GM21619 (cell line): ENCODE results near the gene CDKN2D.
"Not testable (repeated sequence)": the region's sequence is repeated elsewhere in the genome, so short reads cannot be mapped to it uniquely, and the experiment has no call there.

ENCODE experiments used
- ATAC-seq: cut with Tn5 transposase; IDR thresholded peaks from one replicate; pipeline ENCODE4 v1.9.1; 2021; ENCODE audit not compliant: unreplicated experiment

The CDKN2D gene

DNA sequence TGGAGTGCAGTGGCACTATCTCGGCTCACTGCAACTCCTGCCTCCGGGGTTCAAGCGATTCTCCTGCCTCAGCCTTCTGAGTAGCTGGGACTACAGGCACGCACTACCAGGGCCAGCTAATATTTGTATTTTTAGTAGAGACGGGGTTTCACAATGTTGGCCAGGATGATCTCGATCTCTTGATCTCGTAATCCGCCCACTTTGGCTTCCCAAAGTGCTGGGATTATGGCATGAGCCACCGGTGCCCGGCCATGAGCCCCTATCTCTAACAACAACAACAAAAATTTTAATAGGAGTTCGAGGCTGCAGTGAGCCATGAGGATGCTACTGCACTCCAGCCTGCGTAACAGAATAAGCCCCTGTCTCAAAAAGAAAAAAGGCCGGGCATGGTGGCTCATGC is 13.3 kb upstream of the CDKN2D start:
- ATAC-seq: no peak

DNA sequence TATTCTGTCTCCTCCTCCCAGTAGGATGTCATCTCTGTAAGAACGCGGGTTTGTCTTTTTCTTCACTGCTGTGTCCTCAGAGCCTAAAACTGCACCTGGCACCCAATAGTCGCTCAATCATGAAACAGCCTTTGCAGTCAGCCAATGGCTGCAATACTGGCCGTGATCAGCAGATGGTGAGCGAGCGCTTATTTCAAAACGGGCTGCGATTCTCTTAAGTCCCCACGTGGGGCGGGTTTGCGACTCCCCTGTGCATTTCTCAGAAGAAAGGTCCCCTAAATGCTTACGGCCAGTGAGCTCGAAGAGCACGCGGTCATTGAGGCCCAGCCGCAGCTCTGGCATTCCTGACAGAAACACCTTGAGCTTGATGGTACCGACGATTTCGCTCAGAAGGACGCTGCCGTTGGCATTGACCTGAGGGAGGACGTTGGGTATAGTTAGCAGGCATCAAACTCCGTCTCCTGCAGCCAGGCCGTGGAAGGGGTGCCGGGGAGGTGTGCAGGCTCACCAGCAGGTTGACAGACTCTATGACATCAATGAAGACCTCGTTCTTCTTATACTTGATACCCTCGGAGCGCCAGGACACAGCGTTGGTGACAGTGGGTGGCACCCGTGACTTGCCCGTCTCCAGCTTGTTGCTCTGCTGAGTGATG is 12.3 kb upstream of the CDKN2D start:
- no peak for ATAC-seq

- no peak for ATAC-seq
Measured at GRCh38 chr19:10577951-10578350, 9.2 kb upstream of the CDKN2D start.

DNA sequence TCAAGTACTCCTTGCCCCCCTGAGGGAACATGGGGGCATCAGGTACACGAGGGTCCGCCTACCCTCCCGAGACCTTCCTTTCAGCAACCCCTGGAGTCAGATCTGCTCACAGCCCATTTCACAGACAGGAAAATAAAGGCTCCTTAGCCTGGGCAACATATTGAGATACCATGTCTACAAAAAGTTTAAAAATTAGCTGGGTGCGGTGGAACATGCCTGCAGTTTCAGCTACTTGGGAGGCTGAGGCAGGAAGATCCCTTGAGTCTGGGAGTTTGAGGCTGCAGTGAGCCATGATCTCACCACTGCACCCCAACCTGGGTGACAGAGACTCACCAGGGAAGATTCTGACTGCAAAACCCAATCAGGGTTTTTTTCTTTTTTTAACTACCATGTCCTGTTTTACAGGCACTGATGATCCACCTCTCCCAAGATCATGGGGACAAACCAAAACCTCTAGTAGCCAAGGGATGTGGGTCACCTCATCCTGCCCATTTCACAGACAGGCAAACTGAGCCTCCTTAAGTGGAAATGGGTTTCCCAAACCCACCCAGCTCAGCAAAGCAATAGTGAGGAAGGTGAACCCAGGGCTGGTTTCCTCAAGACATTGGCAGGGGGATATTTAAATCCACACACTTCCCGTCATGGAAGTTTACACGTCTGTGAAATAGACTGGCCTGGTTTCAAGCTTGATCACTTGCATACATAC is 6.4 kb upstream of the CDKN2D start:
- ATAC-seq: no peak

GRCh38 chr19:10574462-10574861 is 5.7 kb upstream of the CDKN2D start:
- no peak for ATAC-seq

- not testable (repeated sequence) for ATAC-seq
Measured at GRCh38 chr19:10573793-10574192, 5.0 kb upstream of the CDKN2D start.

- ATAC-seq: peak; percentile 7
Measured at GRCh38 chr19:10568062-10568825, 535 bp downstream of the CDKN2D start.

DNA sequence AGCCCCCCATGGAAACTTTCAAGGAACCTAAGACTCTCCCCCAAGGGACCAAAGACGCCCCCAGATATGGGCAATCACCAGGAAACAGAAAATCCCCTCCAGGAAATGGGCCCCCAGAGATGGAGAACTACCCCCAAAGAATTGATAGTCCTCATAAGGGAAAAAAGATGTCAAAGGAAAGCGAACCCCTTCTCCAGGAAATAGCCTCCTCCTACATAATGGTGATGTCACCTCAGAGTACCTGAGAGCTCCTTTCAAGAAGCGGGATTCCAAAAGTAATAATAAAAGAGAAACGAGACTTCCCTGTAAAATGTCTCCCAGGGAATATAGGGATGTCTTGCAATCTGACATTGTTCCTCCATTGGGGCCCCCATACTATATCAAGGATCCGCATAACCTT is 1.1 kb downstream of the CDKN2D start:
- ATAC-seq: no peak

DNA sequence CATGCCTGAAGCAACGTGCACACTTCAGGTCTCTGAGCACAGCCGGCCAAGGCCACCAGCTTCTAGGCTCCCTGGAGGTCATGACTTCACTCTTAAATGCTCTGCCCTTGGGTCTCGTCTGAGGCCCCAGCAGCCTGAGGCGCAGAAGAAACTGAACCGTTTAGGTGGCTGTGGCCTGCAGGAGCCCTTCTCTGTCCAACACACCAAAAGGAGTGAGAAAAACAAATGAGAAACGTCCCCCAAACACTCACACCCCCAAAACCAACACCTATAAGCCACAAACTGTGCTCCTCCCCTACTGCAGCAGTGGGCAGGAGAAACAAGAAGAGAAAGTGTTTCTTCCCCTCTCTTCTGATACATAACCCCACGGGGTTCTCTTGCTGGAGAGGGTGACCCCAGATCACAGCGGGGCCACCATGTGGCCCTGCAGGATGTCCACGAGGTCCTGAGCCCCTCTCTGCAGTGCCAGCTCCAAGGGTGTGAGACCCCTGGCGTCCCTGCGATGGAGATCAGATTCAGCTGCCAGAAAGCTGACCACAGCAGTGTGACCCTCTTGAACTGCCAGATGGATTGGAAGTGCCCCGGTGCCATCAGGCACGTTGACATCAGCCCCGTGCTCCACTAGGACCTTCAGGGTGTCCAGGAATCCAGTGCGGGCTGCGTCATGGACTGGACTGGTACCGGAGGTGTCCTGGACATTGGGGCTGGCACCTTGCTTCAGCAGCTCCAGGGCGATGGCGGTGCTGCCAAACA is 1.9 kb downstream of the CDKN2D start:
- ATAC-seq: peak; percentile 22

- ATAC-seq: no peak
Measured at GRCh38 chr19:10566408-10566657, 2.4 kb downstream of the CDKN2D start.

GRCh38 chr19:10565567-10566407 is 3.0 kb downstream of the CDKN2D start, which contains the start of gene KRI1:
Gene KRI1 (minus strand): TSS chr19:10566010. CDS start chr19:10565999, 11 bp downstream.
- peak; percentile 34 for ATAC-seq

DNA sequence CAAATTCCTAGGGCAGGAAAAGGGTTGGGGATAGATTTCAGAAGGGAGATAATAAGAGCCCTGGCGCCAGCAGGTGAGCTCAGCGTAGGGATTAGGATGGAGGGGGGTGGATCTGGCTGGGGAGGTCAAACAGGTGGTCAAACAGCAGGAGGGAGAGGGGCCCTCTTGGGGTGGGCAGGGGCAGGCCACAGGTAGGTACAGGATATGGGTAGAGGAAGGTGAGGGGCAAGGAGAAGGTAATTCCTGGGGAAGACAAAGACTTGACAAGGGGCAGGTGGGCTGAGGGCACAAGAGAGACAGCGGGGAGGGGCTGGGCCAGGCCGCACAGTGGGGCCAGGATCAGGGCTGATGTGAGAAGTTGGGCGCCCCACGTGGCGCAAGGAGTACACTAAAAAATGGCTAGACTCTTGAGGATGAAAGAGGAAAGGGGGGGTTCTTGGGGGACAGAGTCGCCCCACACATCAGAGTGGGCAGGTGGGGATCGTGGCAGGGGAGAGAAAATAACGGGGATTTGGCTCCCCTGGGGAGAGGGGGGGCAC is 3.7 kb downstream of the CDKN2D start:
- no peak for ATAC-seq

GRCh38 chr19:10562609-10563008 is 6.2 kb downstream of the CDKN2D start:
- ATAC-seq: no peak

GRCh38 chr19:10560154-10560553 is 8.6 kb downstream of the CDKN2D start:
- no peak for ATAC-seq

DNA sequence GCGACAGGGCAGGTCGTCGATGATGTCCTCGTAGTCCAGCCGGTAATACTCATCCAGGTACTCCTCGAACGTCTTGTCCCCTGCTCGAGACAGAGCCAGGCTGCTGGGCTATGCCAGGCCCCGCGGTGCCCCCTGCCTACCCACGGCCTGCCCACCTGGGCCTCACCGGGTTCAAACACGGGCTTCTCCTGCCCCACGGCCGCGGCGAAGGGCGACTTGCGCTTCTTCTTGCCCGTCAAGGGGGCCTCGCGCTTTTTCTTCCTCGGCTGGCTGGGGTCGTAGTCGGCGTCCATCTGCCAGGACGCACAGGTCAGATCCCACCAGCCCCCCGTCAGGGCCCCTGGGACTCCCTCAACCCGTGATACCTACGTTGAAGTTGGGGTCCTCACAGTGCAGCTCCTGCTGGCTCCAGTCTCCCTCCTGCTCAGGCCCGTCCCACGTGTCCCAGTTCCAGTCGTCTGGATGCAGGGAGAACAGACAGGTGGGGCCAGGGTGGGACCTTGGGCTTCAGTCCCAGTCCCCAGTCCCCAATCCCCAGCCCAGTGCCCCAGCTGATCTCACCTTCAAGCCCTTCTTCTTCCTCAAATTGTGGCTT is 11.1 kb downstream of the CDKN2D start:
- no peak for ATAC-seq

DNA sequence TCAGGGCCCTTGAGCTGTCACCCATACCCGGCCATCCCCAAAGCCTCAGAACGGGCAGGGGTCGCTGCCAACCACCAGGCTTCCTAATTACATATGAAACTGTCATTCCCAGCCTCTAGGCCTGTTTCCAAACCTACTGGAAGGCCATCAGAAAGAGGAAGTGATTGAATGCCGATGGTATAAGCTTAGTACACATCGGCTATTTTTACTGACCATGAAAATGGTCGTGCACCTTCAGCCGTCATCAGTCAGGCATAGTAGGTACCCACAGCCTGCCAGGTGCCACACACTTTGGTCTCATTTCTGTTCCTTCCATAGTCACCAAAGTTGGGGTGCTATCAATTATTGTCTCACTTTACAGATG is 13.2 kb downstream of the CDKN2D start:
- ATAC-seq: no peak

DNA sequence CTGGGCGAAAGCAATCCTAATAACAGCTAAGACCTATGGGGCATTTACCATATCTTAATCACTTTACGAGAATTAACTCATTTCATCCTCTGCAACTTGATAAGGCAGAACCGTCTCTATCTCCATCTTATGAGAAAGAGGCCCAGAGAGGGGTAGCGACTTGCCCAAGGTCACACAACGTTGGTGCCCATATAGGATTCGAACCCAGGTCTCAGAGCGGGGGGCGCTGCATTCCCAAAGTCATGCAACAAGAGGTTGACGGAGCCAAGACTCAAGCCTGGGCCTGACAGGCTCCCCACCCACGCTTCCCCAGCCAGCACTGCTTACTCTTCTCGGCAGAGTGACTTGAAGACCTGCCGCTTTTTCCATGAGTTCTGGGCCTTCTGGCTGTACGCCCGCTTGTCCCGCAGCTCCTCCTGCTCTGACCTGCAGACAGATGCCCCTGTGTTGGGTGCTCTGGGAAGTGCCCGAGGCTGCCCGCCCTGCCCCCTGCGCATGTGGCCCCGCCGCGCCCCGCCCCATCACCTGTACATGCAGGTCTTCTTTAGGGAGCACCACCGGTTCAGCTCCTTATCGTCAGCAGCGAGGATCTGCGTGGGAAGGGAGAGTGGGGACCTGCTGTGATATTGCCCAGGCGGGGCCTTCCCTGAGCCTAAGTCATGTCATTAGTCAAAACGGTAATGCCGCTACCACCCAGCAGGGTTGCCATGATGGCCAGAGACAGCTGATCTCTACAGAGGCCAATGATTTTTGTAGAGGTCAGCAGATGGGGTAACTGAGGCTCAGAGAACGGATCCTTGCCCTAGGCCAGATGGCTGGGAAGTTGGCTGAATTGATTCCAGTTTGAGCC is 13.8 kb downstream of the CDKN2D start:
- ATAC-seq: no peak

GRCh38 chr19:10553943-10554381 is 14.8 kb downstream of the CDKN2D start:
- peak; percentile 61 for ATAC-seq

GRCh38 chr19:10553087-10553667 is 15.6 kb downstream of the CDKN2D start:
- no peak for ATAC-seq
